AG04449 (cell line): Measurements from ENCODE around the gene CBR4.
A peak's percentile ranks its signal among the peaks of the same experiment; 100 is the strongest.

Experiments
- CTCF ChIA-PET: fragments of 350-600 bp; formaldehyde crosslinking; extraction: SDS; loops from one replicate; lab custom pipeline; 2021; ENCODE audit warnings: antibody characterized with exemption; lab: Yijun Ruan, JAX
- POLR2A ChIA-PET: fragments of 400-600, 350-600 bp; formaldehyde crosslinking; extraction: SDS; loops from one replicate; lab custom pipeline; 2020; ENCODE audit warnings: antibody characterized with exemption, inconsistent platforms; lab: Yijun Ruan, JAX
- DNase-seq: peaks from one replicate; pipeline ENCODE4 v3.0.0-alpha.2; 2010; ENCODE audit warnings: low read depth, low spot score
- H3K4me3 ChIP-seq: 2 replicates; pipeline ENCODE4 v1.5.1; 2011; ENCODE audit warnings: low read depth, mild to moderate bottlenecking, control low read depth, low read length
- TF ChIP-seq, protein P1 (sequence below): IDR thresholded peaks from one replicate; pipeline ENCODE4 v1.5.1; 2011; ENCODE audit warnings: mild to moderate bottlenecking, moderate library complexity, low read length, control low read depth, inconsistent platforms; ENCODE audit not compliant: insufficient read depth; ENCODE audit errors: missing control alignments

CBR4 gene

DNA sequence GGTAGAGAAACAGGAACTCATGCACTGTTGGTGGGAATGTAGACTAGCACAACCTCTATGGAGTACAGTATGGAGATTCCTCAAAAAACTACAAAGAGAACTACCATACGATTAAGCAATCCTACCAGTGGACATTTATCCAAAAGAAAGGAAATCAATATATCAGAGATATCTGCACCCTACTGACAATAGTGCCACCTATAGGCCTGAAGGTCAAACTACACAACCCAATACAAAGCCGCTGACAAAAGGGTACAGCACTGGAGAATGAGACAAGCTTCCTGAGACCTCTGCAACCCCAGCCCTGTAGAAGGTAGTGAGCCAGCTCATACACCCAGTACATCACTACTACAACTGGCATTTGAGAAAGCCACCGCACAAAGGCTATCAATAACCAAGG is 67.1 kb downstream of the CBR4 start:
- TF ChIP-seq, protein P1, sequence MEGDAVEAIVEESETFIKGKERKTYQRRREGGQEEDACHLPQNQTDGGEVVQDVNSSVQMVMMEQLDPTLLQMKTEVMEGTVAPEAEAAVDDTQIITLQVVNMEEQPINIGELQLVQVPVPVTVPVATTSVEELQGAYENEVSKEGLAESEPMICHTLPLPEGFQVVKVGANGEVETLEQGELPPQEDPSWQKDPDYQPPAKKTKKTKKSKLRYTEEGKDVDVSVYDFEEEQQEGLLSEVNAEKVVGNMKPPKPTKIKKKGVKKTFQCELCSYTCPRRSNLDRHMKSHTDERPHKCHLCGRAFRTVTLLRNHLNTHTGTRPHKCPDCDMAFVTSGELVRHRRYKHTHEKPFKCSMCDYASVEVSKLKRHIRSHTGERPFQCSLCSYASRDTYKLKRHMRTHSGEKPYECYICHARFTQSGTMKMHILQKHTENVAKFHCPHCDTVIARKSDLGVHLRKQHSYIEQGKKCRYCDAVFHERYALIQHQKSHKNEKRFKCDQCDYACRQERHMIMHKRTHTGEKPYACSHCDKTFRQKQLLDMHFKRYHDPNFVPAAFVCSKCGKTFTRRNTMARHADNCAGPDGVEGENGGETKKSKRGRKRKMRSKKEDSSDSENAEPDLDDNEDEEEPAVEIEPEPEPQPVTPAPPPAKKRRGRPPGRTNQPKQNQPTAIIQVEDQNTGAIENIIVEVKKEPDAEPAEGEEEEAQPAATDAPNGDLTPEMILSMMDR, result peak; percentile 12

More for the DNA sequence above, 67.1 kb downstream of the CBR4 start:
- POLR2A ChIA-PET, result no interaction called here
- CTCF ChIA-PET, result interaction anchor here (0.8 to 4.3 kb wide), 3 partner anchors 14 to 42 kb away, joined by 4 to 20 read pairs (median 5); no protein-coding TSS in a partner anchor
- DNase-seq, result no peak
- H3K4me3 ChIP-seq, result no peak overlapping the region
